Neutrophil (primary cell): ENCODE data around the gene TPO.
"Not testable (repeated sequence)": the region's sequence is repeated elsewhere in the genome, so short reads cannot be mapped to it uniquely, and the experiment has no call there.

Experiments used
- H3K27ac ChIP-seq: fragments of 200-600 bp; sonication (generic); 2 replicates; pipeline ENCODE4 v1.5.1; 2016; ENCODE audit warnings: mild to moderate bottlenecking, moderate library complexity
- H3K27me3 ChIP-seq: fragments of 200-600 bp; sonication (generic); 2 replicates; pipeline ENCODE4 v1.6.0; 2016; ENCODE audit warnings: mild to moderate bottlenecking
- H3K36me3 ChIP-seq: fragments of 200-600 bp; sonication (generic); 2 replicates; pipeline ENCODE4 v1.5.1; 2017
- H3K4me1 ChIP-seq, 2 experiments: fragments of 200-600 bp in 1 of 2; sonication (generic) in 1 of 2; 1 replicate in 1 of 2; 2 replicates in 1 of 2; pipeline versions ENCODE4 v1.5.1 to v1.6.1; 2013 to 2016; ENCODE audit warnings: low read depth in 1 of 2, low read length in 1 of 2, mild to moderate bottlenecking in 1 of 2, moderate library complexity in 1 of 2; ENCODE audit not compliant: control insufficient read depth in 1 of 2, insufficient read depth in 1 of 2
- H3K4me3 ChIP-seq, 2 experiments: fragments of 200-600 bp in 1 of 2; sonication (generic) in 1 of 2; 1 replicate in 1 of 2; 2 replicates in 1 of 2; pipeline ENCODE4 v1.5.1; 2013 to 2016; ENCODE audit warnings: low read depth in 1 of 2, low read length in 1 of 2, mild to moderate bottlenecking in 1 of 2, moderate library complexity in 1 of 2
- H3K9me3 ChIP-seq: fragments of 200-600 bp; sonication (generic); 2 replicates; pipeline ENCODE4 v1.5.1; 2016
- CTCF ChIP-seq: fragments of 200-600 bp; sonication (generic); IDR thresholded peaks from 2 replicates; pipeline ENCODE4 v1.5.1; 2016; ENCODE audit warnings: antibody characterized with exemption

Gene TPO

GRCh38 chr2:1378456-1379150, 34.7 kb upstream of the TPO start:
- Histone ChIP-seq H3K27ac (no peak overlapping the region), H3K27me3 (no peaks in the 10 kb centered on the region), H3K9me3 (no peaks in the 10 kb centered on the region), H3K4me1 (no peaks in the 10 kb centered on the region), H3K36me3 (no peaks in the 10 kb centered on the region), H3K4me3 (no peak overlapping the region)
- TF ChIP-seq CTCF: no peak

- no peaks in the 10 kb centered on the region for H3K36me3 ChIP-seq
- H3K4me1 ChIP-seq: no peaks in the 10 kb centered on the region
- no peak for TF ChIP-seq CTCF
- H3K27me3 ChIP-seq: no peaks in the 10 kb centered on the region
- H3K4me3 ChIP-seq: no peak overlapping the region
- H3K9me3 ChIP-seq: no peaks in the 10 kb centered on the region
- no peak overlapping the region for H3K27ac ChIP-seq
Measured at GRCh38 chr2:1381644-1382043, 31.6 kb upstream of the TPO start.

- not testable (repeated sequence) for H3K4me3 ChIP-seq, H3K27ac ChIP-seq
Measured at GRCh38 chr2:1387954-1388725, 25.1 kb upstream of the TPO start.

GRCh38 chr2:1390118-1390517, 23.1 kb upstream of the TPO start:
- H3K36me3 ChIP-seq, H3K4me1 ChIP-seq, H3K27me3 ChIP-seq, H3K4me3 ChIP-seq, H3K9me3 ChIP-seq, H3K27ac ChIP-seq: not testable (repeated sequence)

More at GRCh38 chr2:1387954-1388725, 25.1 kb upstream of the TPO start:
- H3K27me3 ChIP-seq, H3K4me1 ChIP-seq, H3K36me3 ChIP-seq, H3K9me3 ChIP-seq: not testable (repeated sequence)

GRCh38 chr2:1393321-1393720, 19.9 kb upstream of the TPO start:
- H3K27me3 ChIP-seq: no peaks in the 10 kb centered on the region
- no peaks in the 10 kb centered on the region for H3K9me3 ChIP-seq
- H3K36me3 ChIP-seq: no peaks in the 10 kb centered on the region
- H3K4me3 ChIP-seq: no peak overlapping the region
- H3K27ac ChIP-seq: no peak overlapping the region
- H3K4me1 ChIP-seq: no peaks in the 10 kb centered on the region
- TF ChIP-seq CTCF: no peak

GRCh38 chr2:1394709-1395408, 18.4 kb upstream of the TPO start:
- Histone ChIP-seq H3K4me1 (no peaks in the 10 kb centered on the region), H3K36me3 (no peaks in the 10 kb centered on the region), H3K4me3 (no peak overlapping the region), H3K27ac (no peak overlapping the region), H3K9me3 (no peaks in the 10 kb centered on the region), H3K27me3 (no peaks in the 10 kb centered on the region)
- TF ChIP-seq CTCF: no peak
